Panc1 (cell line): Measurements from ENCODE around the gene HRH4. TPM values are rescaled to one million over a fixed set of nuclear protein-coding genes. Genes with fewer than 3 reads are reported as not detected.

Source experiments
- ATAC-seq: fragments of 200-7000 bp; cut with Tn5 transposase; 2 replicates; pipeline ENCODE4 v1.9.1; 2020; ENCODE audit warnings: mild to moderate bottlenecking, moderate library complexity
- BruUV-seq: library from RNA; stranded (reverse); fragments of 400-500 nt; replicated peaks from 2 replicates; lab custom pipeline; 2021; lab: Mats Ljungman, UMichigan
- CTCF ChIA-PET: fragments of 300-600 bp; sonication (Branson Sonifier 250); formaldehyde crosslinking; loops from one replicate; lab custom pipeline; 2022; ENCODE audit warnings: antibody characterized with exemption; lab: Charles Lee
- POLR2A ChIA-PET: fragments of 300-600 bp; sonication (Branson Sonifier 250); formaldehyde crosslinking; loops from one replicate; lab custom pipeline; 2022; ENCODE audit warnings: antibody characterized with exemption; lab: Charles Lee
- DNase-seq: peaks from one replicate; pipeline ENCODE4 v3.0.0-alpha.2; 2010; ENCODE audit warnings: low read depth, low spot score
- H3K27ac ChIP-seq: 2 replicates; pipeline ENCODE4 v1.5.1; 2011; ENCODE audit warnings: mild to moderate bottlenecking, low read length, inconsistent platforms
- H3K27me3 ChIP-seq: fragments of 200-500 bp; sonication (Bioruptor generic); 2 replicates; pipeline ENCODE4 v1.6.0; 2014; ENCODE audit warnings: low read length, inconsistent platforms; ENCODE audit not compliant: control insufficient read depth, insufficient read depth
- H3K36me3 ChIP-seq: fragments of 200-500 bp; sonication (Bioruptor generic); 2 replicates; pipeline ENCODE4 v1.5.1; 2014; ENCODE audit warnings: inconsistent platforms, mild to moderate bottlenecking, low read length, moderate library complexity; ENCODE audit not compliant: control insufficient read depth, insufficient read depth
- H3K4me1 ChIP-seq: 2 replicates; pipeline ENCODE4 v1.5.1; 2011; ENCODE audit warnings: inconsistent platforms, mild to moderate bottlenecking, low read length, moderate library complexity; ENCODE audit not compliant: control insufficient read depth, insufficient read depth
- H3K4me3 ChIP-seq, 2 experiments: 2 replicates each; pipeline ENCODE4 v1.5.1; 2011 to 2012; ENCODE audit warnings: low read depth in 2 of 2, low read length in 2 of 2, mild to moderate bottlenecking in 2 of 2, inconsistent platforms in 1 of 2, moderate library complexity in 1 of 2
- H3K9me3 ChIP-seq: fragments of 200-500 bp; sonication (Bioruptor generic); 2 replicates; pipeline ENCODE4 v1.5.1; 2014; ENCODE audit warnings: low read depth, mild to moderate bottlenecking, inconsistent platforms, low read length, moderate library complexity; ENCODE audit not compliant: control insufficient read depth, insufficient read depth
- POLR2AphosphoS5 ChIP-seq: IDR thresholded peaks from 2 replicates; pipeline ENCODE4 v1.6.1; 2012; ENCODE audit warnings: mild to moderate bottlenecking, low read depth, low read length, moderate library complexity
- SIN3A ChIP-seq: IDR thresholded peaks from 2 replicates; pipeline ENCODE4 v1.6.1; 2012; ENCODE audit warnings: low read depth, mild to moderate bottlenecking, low read length, moderate library complexity, borderline replicate concordance; ENCODE audit not compliant: insufficient read depth
- TCF7L2 ChIP-seq: IDR thresholded peaks from 2 replicates; pipeline ENCODE4 v1.6.1; 2011; ENCODE audit warnings: mild to moderate bottlenecking, low read depth, low read length, inconsistent platforms
- in situ Hi-C: cut with HindIII; loops from 2 replicates; pipeline ENCODE4 v1.10.0; 2016; ENCODE audit warnings: low sequenced_read_pairs, low pct_unique_long_range_greater_than_20kb
- intact Hi-C: fragments of 100-400 bp; cut with micrococcal nuclease; formaldehyde crosslinking; loops from one replicate; pipeline ENCODE4 v1.10.0; 2022; ENCODE audit not compliant: unreplicated experiment
- total RNA-seq: library from RNA; stranded (reverse); gene quantifications from one replicate; pipeline ENCODE4 v1.2.1, GENCODE V29; 2021; ENCODE audit not compliant: unreplicated experiment
- TF ChIP-seq, protein P1 (sequence below): fragments of 450-650 bp; IDR thresholded peaks from 2 replicates; pipeline ENCODE4 v1.5.1; 2017; ENCODE audit warnings: mild to moderate bottlenecking
- TF ChIP-seq, protein P2 (sequence below), 2 experiments: IDR thresholded peaks; 2 replicates each; pipeline ENCODE4 v1.6.1; 2011 to 2012; ENCODE audit warnings: low read depth in 2 of 2, control low read depth in 1 of 2, low read length in 1 of 2, mild to moderate bottlenecking in 1 of 2, moderate library complexity in 1 of 2; ENCODE audit not compliant: insufficient read depth in 1 of 2

Gene HRH4
- total RNA-seq, 1 experiment from 2014 or later = not detected

DNA sequence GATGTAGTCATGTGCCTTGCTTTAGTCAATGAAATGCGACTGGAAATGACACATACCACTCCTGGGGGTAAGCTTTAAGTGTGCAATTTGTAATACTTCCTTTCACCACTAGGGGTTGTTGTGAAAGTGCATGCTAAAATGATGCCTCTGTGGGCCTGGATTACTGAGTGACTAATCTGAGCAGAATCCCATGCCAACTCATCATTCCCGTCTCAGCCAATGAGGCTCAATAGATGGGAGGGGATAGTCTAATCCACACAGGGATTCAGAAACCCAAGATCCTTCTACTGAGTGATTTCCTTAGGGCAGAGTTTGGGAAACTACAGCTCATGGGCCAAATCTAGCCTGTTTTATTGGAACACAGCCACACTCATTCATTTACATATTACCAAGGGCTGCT, 54.0 kb downstream of the HRH4 start:
- peak; percentile 22 for DNase-seq
- Histone ChIP-seq H3K4me1 (no peaks in the 10 kb centered on the region), H3K4me3 (no peak overlapping the region), H3K9me3 (no peaks in the 10 kb centered on the region), H3K36me3 (no peaks in the 10 kb centered on the region), H3K27me3 (0 out of 2 replicates have a peak, but pooled peaks cover 2% of the 10 kb centered on the region), H3K27ac (no peak overlapping the region)
- POLR2A ChIA-PET = no interaction called here
- TF ChIP-seq TCF7L2 (no peak), POLR2AphosphoS5 (no peak), SIN3A (no peak)
- TF ChIP-seq, protein P1, sequence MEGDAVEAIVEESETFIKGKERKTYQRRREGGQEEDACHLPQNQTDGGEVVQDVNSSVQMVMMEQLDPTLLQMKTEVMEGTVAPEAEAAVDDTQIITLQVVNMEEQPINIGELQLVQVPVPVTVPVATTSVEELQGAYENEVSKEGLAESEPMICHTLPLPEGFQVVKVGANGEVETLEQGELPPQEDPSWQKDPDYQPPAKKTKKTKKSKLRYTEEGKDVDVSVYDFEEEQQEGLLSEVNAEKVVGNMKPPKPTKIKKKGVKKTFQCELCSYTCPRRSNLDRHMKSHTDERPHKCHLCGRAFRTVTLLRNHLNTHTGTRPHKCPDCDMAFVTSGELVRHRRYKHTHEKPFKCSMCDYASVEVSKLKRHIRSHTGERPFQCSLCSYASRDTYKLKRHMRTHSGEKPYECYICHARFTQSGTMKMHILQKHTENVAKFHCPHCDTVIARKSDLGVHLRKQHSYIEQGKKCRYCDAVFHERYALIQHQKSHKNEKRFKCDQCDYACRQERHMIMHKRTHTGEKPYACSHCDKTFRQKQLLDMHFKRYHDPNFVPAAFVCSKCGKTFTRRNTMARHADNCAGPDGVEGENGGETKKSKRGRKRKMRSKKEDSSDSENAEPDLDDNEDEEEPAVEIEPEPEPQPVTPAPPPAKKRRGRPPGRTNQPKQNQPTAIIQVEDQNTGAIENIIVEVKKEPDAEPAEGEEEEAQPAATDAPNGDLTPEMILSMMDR = peak; percentile 76
- intact Hi-C loops = no loop called here
- in situ Hi-C loops = no loop called here
- ATAC-seq = peak; percentile 53; the same call in 1 of the 2 replicates
- BruUV-seq = no TSS peak
- CTCF ChIA-PET = interaction anchor here (1.3 kb wide), 1 partner anchor 25 kb away, joined by 4 read pairs; no protein-coding TSS in a partner anchor

DNA sequence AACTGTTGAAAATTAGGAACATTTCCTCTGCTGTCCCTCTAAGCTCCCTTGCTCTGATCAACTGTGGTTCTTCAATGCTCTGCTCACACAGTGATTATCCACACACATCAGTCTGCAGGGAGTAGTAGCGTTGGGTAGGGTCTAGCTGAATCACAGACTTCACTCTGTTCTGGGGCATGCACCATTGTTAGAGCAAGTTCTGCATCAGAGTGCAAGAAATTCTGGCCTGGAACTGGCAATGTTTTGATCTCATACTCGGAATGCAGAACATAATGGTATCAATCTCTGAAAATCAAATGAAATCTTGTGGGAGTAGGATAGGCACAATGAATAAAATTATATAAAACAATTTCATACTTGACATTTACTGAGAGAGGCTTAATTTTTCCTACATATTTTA, 55.3 kb downstream of the HRH4 start:
- CTCF ChIA-PET = no interaction called here
- H3K27me3 ChIP-seq = 0 out of 2 replicates have a peak, but pooled peaks cover 2% of the 10 kb centered on the region
- in situ Hi-C loops (no loop called here), intact Hi-C loops (no loop called here)
- H3K36me3 ChIP-seq = no peaks in the 10 kb centered on the region
- ATAC-seq (no peak), DNase-seq (no peak)
- POLR2A ChIA-PET = no interaction called here
- H3K4me3 ChIP-seq = no peak overlapping the region
- H3K9me3 ChIP-seq = no peaks in the 10 kb centered on the region
- TF ChIP-seq SIN3A (no peak), TCF7L2 (no peak), POLR2AphosphoS5 (no peak)
- TF ChIP-seq, protein P2, sequence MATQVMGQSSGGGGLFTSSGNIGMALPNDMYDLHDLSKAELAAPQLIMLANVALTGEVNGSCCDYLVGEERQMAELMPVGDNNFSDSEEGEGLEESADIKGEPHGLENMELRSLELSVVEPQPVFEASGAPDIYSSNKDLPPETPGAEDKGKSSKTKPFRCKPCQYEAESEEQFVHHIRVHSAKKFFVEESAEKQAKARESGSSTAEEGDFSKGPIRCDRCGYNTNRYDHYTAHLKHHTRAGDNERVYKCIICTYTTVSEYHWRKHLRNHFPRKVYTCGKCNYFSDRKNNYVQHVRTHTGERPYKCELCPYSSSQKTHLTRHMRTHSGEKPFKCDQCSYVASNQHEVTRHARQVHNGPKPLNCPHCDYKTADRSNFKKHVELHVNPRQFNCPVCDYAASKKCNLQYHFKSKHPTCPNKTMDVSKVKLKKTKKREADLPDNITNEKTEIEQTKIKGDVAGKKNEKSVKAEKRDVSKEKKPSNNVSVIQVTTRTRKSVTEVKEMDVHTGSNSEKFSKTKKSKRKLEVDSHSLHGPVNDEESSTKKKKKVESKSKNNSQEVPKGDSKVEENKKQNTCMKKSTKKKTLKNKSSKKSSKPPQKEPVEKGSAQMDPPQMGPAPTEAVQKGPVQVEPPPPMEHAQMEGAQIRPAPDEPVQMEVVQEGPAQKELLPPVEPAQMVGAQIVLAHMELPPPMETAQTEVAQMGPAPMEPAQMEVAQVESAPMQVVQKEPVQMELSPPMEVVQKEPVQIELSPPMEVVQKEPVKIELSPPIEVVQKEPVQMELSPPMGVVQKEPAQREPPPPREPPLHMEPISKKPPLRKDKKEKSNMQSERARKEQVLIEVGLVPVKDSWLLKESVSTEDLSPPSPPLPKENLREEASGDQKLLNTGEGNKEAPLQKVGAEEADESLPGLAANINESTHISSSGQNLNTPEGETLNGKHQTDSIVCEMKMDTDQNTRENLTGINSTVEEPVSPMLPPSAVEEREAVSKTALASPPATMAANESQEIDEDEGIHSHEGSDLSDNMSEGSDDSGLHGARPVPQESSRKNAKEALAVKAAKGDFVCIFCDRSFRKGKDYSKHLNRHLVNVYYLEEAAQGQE (IDR thresholded peaks at IDR 0.05; ENCODE audit: insufficient read depth in 1 of 2, low read depth in 2 of 2, low read length in 1 of 2) = no peak
- TF ChIP-seq, protein P1 = no peak
- H3K27ac ChIP-seq = no peak overlapping the region
- no TSS peak for BruUV-seq
- H3K4me1 ChIP-seq = no peaks in the 10 kb centered on the region
